Prostate gland (tissue), 2 donors: Measurements from ENCODE around the gene SLC39A1. TPM values are rescaled to one million over a fixed set of nuclear protein-coding genes. Genes with fewer than 3 reads are reported as not detected.

Experiments used
- DNase-seq: peaks from one replicate; pipeline ENCODE4 v3.0.0-alpha.2; 2019; ENCODE audit warnings: low spot score
- H3K27ac ChIP-seq, 2 donors: fragments of 200-600 bp; sonication (generic); 2 replicates each; pipeline ENCODE4 v1.5.1; 2017 to 2019
- H3K27me3 ChIP-seq: fragments of 200-600 bp; sonication (generic); replicated peaks from 2 replicates; pipeline ENCODE4 v1.5.1; 2019; ENCODE audit not compliant: insufficient read depth
- H3K36me3 ChIP-seq, 2 donors: fragments of 200-600 bp; sonication (generic); 1 replicate in 1 of 2; 2 replicates in 1 of 2; pipeline versions ENCODE4 v1.5.1 to v1.8.1; 2017 to 2019
- H3K4me1 ChIP-seq: fragments of 200-600 bp; sonication (generic); replicated peaks from 2 replicates; pipeline ENCODE4 v1.5.1; 2019
- H3K4me3 ChIP-seq, 2 donors: fragments of 200-600 bp; sonication (generic); 2 replicates each; pipeline ENCODE4 v1.5.1; 2017 to 2019
- H3K9me3 ChIP-seq: fragments of 200-600 bp; sonication (generic); 2 replicates; pipeline ENCODE4 v1.5.1; 2017
- CTCF ChIP-seq, 4 experiments: fragments of 200-600 bp in 2 of 4; fragments of 450-650 bp in 2 of 4; sonication (generic) in 2 of 4; IDR thresholded peaks; 1 replicate in 3 of 4; 2 replicates in 1 of 4; pipeline ENCODE4 v1.5.1; 2016 to 2019; ENCODE audit warnings: antibody characterized with exemption in 4 of 4, mild to moderate bottlenecking in 2 of 4, moderate library complexity in 2 of 4
- POLR2A ChIP-seq: fragments of 450-650 bp; IDR thresholded peaks from one replicate; pipeline ENCODE4 v1.6.1; 2016; ENCODE audit warnings: antibody characterized with exemption, mild to moderate bottlenecking
- POLR2AphosphoS5 ChIP-seq: sonication (generic); formaldehyde crosslinking; IDR thresholded peaks from one replicate; pipeline ENCODE4 v1.6.1; 2017; ENCODE audit warnings: antibody characterized with exemption
- WGBS: methylation state at CpG from one replicate; pipeline ENCODE4 v1.1.5; 2018; 5-methylcytosine and 5-hydroxymethylcytosine counted together
- intact Hi-C: fragments of 100-400 bp; cut with DNase I; formaldehyde crosslinking; loops from one replicate; pipeline ENCODE4 v1.14.2; 2022
- total RNA-seq, 2 donors: library from RNA; depleted of rRNA; stranded (reverse); fragments of >200 nt; gene quantifications; one replicate each; pipeline ENCODE4 v1.1.0, GENCODE V29; 2016

Gene SLC39A1
- total RNA-seq, 2 donors from 2014 or later = 88.6 to 122 TPM

- H3K9me3 ChIP-seq = no peaks in the 10 kb centered on the region
- H3K4me1 ChIP-seq = no peaks in the 10 kb centered on the region
- H3K36me3 ChIP-seq = peaks cover 11 to 15% of the 10 kb centered on the region in 2 donors
- intact Hi-C loops = no loop called here
- H3K27me3 ChIP-seq = no peaks in the 10 kb centered on the region
- no peak overlapping the region for H3K27ac ChIP-seq
- no peak for TF ChIP-seq POLR2AphosphoS5
- no peak for TF ChIP-seq CTCF (IDR thresholded peaks at IDR 0.05)
- TF ChIP-seq POLR2A = no peak
- DNase-seq = no peak
- WGBS = 81% methylated on average over 5 of the region's 5 CpGs
- H3K4me3 ChIP-seq = no peak overlapping the region
These were observed 33.9 kb downstream of the SLC39A1 start for GRCh38 chr1:153929426-153929825.

- Histone ChIP-seq H3K4me1 (peaks cover 2% of the 10 kb centered on the region), H3K9me3 (no peaks in the 10 kb centered on the region), H3K36me3 (peaks cover 10 to 11% of the 10 kb centered on the region in 2 donors), H3K4me3 (no peak overlapping the region), H3K27ac (no peak overlapping the region), H3K27me3 (no peaks in the 10 kb centered on the region)
- DNase-seq = no peak
- 51% methylated on average over 4 of the region's 4 CpGs for WGBS
- intact Hi-C loops = no loop called here
- no peak for TF ChIP-seq POLR2A
- no peak for TF ChIP-seq POLR2AphosphoS5
- no peak for TF ChIP-seq CTCF (IDR thresholded peaks at IDR 0.05)
These were observed 34.5 kb downstream of the SLC39A1 start for GRCh38 chr1:153928791-153929341.

GRCh38 chr1:153928245-153928644 lies 35.1 kb downstream of the SLC39A1 start:
- H3K9me3 ChIP-seq = no peaks in the 10 kb centered on the region
- H3K27ac ChIP-seq = no peak overlapping the region
- no peak for TF ChIP-seq POLR2AphosphoS5
- TF ChIP-seq POLR2A = no peak
- TF ChIP-seq CTCF (IDR thresholded peaks at IDR 0.05) = no peak
- 79% methylated on average over 1 of the region's 1 CpG for WGBS
- intact Hi-C loops = no loop called here
- H3K4me3 ChIP-seq = no peak overlapping the region
- H3K4me1 ChIP-seq = peaks cover 4% of the 10 kb centered on the region
- peaks cover 5 to 9% of the 10 kb centered on the region in 2 donors for H3K36me3 ChIP-seq
- H3K27me3 ChIP-seq = no peaks in the 10 kb centered on the region
- no peak for DNase-seq

GRCh38 chr1:153926405-153926804 lies 36.9 kb downstream of the SLC39A1 start:
- intact Hi-C loops = no loop called here
- 78% methylated on average over 4 of the region's 4 CpGs for WGBS
- peaks cover 4% of the 10 kb centered on the region for H3K4me1 ChIP-seq
- H3K9me3 ChIP-seq = no peaks in the 10 kb centered on the region
- no peak overlapping the region for H3K27ac ChIP-seq
- no peak for TF ChIP-seq CTCF (IDR thresholded peaks at IDR 0.05)
- TF ChIP-seq POLR2AphosphoS5 = no peak
- no peak for TF ChIP-seq POLR2A
- DNase-seq = no peak
- H3K4me3 ChIP-seq = no peak overlapping the region
- H3K36me3 ChIP-seq = peaks cover 0 to 4% of the 10 kb centered on the region in 2 donors
- H3K27me3 ChIP-seq = no peaks in the 10 kb centered on the region
